WI38 (cell line): Measurements from ENCODE around the gene DIP2C.
"Not testable (repeated sequence)": the region's sequence is repeated elsewhere in the genome, so short reads cannot be mapped to it uniquely, and the experiment has no call there.

Experiments used
- H3K4me3 ChIP-seq: 2 replicates; pipeline ENCODE4 v1.5.1; 2011; ENCODE audit warnings: low read depth, mild to moderate bottlenecking, control low read depth, low read length
- CTCF ChIP-seq: IDR thresholded peaks from 2 replicates; pipeline ENCODE4 v1.5.1; 2012; ENCODE audit warnings: low read depth, mild to moderate bottlenecking, control low read depth, low read length

DIP2C gene

GRCh38 chr10:681670-682318, 7.7 kb downstream of the DIP2C start:
- no peak for TF ChIP-seq CTCF
- H3K4me3 ChIP-seq, result no peak overlapping the region

GRCh38 chr10:680745-681144, 8.7 kb downstream of the DIP2C start:
- H3K4me3 ChIP-seq, result no peak overlapping the region
- TF ChIP-seq CTCF, result no peak

DNA sequence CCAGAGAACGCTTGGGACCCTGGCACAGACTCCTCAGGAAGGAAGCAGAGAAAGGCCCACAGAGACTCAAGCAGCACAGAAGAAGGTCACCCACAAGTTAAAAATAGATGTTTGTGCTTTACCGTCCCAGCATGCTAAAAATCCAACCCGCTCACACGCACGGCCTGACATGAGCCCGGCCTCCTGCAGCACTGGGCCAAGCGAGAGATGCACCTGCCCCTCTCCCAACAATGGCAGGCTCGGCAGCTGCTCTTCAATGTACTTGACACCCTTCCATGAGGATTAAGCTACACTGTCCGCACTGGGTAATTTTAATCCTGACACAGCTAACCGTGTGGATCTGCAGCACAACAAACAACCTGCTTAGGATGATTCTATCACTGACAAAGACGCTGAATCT, 9.3 kb downstream of the DIP2C start:
- TF ChIP-seq CTCF, result no peak
- no peak overlapping the region for H3K4me3 ChIP-seq

DNA sequence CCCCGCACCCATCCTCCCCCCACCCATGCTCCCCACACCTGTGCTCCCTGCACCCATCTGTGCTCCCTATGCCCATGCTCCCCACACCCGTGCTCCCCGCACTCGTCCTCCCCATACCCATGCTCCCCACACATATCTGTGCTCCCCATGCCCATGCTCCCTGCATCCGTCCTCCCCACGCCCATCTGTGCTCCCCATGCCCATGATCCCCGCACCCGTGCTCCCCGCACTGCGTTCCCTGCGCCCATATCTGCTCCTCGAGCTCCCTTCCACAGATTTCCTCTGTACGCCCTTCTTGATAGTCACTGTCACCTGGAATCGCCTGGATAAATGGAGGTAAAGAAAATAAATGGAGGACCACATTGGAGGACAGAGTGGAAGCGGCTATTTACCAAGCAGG, 9.9 kb downstream of the DIP2C start:
- TF ChIP-seq CTCF, result no peak
- H3K4me3 ChIP-seq, result no peak overlapping the region

- not testable (repeated sequence) for H3K4me3 ChIP-seq
Observed at GRCh38 chr10:678662-679005, 10.8 kb downstream of the DIP2C start.

GRCh38 chr10:677750-678661, 11.5 kb downstream of the DIP2C start:
- no peak for TF ChIP-seq CTCF
- no peak overlapping the region for H3K4me3 ChIP-seq

GRCh38 chr10:677038-677437, 12.4 kb downstream of the DIP2C start:
- TF ChIP-seq CTCF, result no peak
- no peak overlapping the region for H3K4me3 ChIP-seq

- H3K4me3 ChIP-seq, result no peak overlapping the region
- no peak for TF ChIP-seq CTCF
Observed at GRCh38 chr10:676178-676577, 13.3 kb downstream of the DIP2C start.
